LHCN-M2 (cell line): Measurements from ENCODE around the gene KIF26A. TPM values are rescaled to one million over a fixed set of nuclear protein-coding genes. Genes with fewer than 3 reads are reported as not detected.
"Not testable (repeated sequence)": the region's sequence is repeated elsewhere in the genome, so short reads cannot be mapped to it uniquely, and the experiment has no call there.

Source experiments
- DNase-seq: peaks from one replicate; pipeline ENCODE4 v3.0.0-alpha.2; 2012; ENCODE audit warnings: low read depth
- total RNA-seq: library from RNA; depleted of rRNA; stranded (reverse); fragments of >200 nt; gene quantifications from 2 replicates; pipeline ENCODE4 v1.2.3, GENCODE V29; 2014

KIF26A gene
- total RNA-seq, 1 experiment from 2014 or later: not detected

- DNase-seq: no peak
These were observed 69.0 kb downstream of the KIF26A start for GRCh38 chr14:104207142-104208014.

- not testable (repeated sequence) for DNase-seq
These were observed 69.6 kb downstream of the KIF26A start for GRCh38 chr14:104208015-104208295.

GRCh38 chr14:104208331-104208730 lies 69.9 kb downstream of the KIF26A start:
- DNase-seq: not testable (repeated sequence)

GRCh38 chr14:104209071-104209470 lies 70.7 kb downstream of the KIF26A start:
- not testable (repeated sequence) for DNase-seq

- DNase-seq: no peak
These were observed 71.8 kb downstream of the KIF26A start for GRCh38 chr14:104209985-104210816.

GRCh38 chr14:104210817-104211195 lies 72.4 kb downstream of the KIF26A start:
- no peak for DNase-seq

GRCh38 chr14:104211215-104211614 lies 72.8 kb downstream of the KIF26A start:
- no peak for DNase-seq

GRCh38 chr14:104211741-104212140 lies 73.4 kb downstream of the KIF26A start:
- DNase-seq: no peak

GRCh38 chr14:104212206-104213095 lies 74.1 kb downstream of the KIF26A start:
- DNase-seq: no peak

GRCh38 chr14:104213301-104214034 lies 75.1 kb downstream of the KIF26A start:
- DNase-seq: no peak

GRCh38 chr14:104214431-104215218 lies 76.2 kb downstream of the KIF26A start:
- DNase-seq: no peak

GRCh38 chr14:104215706-104216334 lies 77.4 kb downstream of the KIF26A start:
- DNase-seq: no peak

- DNase-seq: no peak
These were observed 78.1 kb downstream of the KIF26A start for GRCh38 chr14:104216457-104216856.

GRCh38 chr14:104217486-104218360 lies 79.3 kb downstream of the KIF26A start:
- DNase-seq: no peak

GRCh38 chr14:104218361-104219180 lies 80.2 kb downstream of the KIF26A start:
- DNase-seq: no peak

GRCh38 chr14:104219731-104220214 lies 81.4 kb downstream of the KIF26A start:
- DNase-seq: no peak

GRCh38 chr14:104220215-104221070 lies 82.1 kb downstream of the KIF26A start:
- no peak for DNase-seq
